Measurements from ENCODE around the gene C2CD4B.
A peak's percentile ranks its signal among the peaks of the same experiment; 100 is the strongest.

C2CD4B gene

DNA sequence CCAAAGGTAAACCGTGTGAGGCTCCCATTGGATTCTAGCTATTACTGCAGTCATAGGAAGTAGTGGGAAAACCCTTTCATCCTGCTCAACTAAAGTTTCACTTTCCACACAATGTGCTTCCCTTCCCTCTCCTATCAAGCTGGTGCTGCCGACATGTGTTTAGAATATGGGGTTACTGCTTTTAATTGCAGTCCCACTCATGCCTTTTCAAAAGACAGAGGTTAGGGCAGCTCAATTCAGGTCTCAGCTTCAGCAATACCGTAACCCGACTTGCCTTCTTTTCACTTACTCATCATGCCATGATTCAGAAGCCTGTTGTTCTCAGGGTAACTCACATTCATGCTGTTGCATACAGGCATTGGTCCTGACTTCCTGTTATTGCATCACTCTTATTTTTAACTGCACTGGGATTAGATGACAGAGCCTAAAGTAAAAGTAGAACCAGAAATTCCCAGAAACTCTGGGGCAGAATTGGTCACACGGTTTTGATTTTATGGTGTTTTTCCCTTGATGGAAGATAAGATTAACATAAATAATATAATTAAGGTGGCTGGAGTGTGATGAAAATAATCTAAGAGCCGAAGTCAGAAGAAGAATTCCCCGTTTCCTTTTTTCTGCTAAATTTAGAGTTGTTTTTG, 45.7 kb downstream of the C2CD4B start:
- peak; percentile 15 for DNase-seq
- peak; percentile 98 for ATAC-seq

DNA sequence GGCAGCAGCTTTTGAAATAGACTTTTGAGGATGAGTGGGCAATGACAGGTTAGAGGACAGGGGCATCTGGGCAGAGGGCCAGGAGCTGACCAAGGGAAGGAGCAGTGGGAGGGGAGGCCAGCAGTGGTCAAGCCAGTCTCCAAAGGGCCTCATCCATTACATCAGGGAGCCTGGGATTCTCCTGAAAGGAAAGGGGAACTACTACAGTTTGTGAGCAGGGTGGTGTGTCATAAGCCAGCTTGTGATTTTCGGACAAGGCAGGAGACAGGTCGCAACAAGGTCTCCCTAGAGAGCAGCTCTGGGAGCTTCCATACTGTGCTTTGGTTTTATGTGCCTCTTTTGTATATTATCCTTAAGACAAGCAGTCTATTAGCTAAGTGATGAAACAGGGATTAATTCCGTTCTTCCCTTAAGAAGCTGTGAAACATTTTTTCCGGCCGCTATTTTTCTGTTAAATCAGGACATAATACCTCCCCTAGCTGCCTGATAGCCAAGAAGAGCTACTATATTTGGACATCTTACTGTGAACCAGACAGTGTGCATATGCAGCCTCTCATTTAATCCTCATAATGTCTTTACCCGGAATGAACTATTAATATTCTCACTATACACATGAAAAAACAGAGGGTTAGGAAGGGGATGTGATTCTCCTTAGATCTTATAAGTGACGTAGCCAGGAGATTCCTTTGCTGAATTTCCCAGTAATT, 46.4 kb downstream of the C2CD4B start:
- no peak for DNase-seq
- no peak for ATAC-seq

GRCh38 chr15:62115847-62116246, 49.2 kb downstream of the C2CD4B start:
- DNase-seq (no peak), ATAC-seq (no peak)

Data from stimulated activated naive CD8-positive, alpha-beta T cell treated with anti-CD3 and anti-CD28 coated beads, Interleukin-15, Interleukin-2, amounts not matched to agents 100 U/mL and 50 U/mL, for 24 hours (primary cell).